C1 segment of cervical spinal cord (tissue), 14 donors: ENCODE data around the gene HVCN1.

Experiments
- DNase-seq, 14 donors: peaks; one replicate each; lab custom pipeline; 2025; lab: John Stamatoyannopoulos, UW

The HVCN1 gene

DNA sequence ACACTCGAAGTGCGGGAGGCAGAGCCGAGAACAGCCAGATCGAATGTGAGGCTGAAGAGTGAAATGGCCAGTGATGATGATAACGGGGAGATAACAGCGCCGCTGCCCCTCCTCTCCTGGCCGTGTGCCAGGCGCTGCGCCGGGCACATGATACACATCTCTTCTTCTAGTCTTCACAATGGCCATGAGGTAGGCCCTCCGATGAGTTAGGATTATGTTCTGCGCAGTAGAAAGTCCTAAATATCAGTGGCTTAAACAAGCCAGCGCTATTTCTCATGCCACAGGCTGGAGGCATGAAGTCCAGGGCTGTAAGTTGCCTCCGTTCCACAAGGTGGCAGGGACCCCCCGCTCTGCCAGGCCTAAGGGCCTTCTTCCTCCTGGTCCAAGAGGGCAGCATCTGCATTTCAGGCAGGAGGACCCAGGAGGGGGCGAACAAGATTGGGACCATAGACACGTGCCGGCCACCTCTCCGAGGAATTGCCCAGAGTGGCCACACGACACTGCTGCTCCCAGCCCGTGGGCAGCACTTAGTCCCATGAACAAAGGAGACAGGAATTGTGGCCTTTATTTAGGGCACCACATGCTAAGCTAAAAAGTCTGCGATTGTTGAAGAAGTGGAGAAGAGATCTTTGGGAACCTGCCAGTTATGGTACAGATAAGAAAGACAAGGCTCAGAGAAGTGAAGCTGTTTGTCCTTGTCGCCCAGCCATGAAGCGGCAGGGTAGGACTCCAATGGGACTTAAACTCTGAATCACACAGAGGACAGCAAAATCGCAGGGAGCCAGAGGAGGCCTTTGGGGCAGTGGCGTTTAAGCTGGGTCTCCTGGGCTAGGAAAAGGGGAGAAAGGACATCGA, 10.9 kb upstream of the HVCN1 start:
- peak in 2 of 14 donors; percentile 2 to 15 for DNase-seq

DNA sequence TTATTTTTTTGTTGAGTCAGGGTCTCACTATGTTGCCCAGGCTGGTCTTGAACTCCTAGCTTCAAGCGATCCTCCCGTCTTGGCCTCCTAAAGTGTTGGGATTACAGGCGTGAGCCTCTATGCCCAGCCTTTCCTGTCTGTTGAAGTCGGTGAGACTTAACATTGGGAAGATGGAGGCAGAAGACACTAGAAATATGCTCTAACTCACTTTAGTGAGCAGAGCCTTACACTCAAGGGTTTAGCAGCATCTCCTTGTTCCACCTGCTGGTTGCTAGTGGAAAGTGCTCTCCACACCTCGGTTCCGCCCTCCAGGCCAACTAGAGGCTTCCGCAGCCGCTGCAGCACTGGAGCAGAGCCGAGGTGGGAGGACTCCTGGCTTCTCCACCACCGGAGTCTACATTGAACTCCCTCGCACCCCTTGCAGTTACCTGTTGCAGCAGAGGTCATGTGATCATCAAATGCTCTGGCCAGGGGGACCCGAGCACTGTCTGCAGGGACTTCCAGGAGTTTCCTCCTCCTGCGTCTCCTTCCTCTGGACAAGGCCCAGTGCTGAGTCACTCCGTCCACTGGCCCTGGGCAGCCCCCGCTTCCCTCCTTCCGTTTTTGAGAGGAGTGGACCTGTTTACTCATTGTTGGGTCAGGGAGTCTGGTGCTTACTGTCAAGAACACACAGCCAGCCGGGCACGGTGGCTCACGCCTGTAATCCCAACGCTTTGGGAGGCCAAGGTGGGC, 9.4 kb upstream of the HVCN1 start:
- peak in 9 of 14 donors; percentile 13 to 77 (median 49) for DNase-seq

DNA sequence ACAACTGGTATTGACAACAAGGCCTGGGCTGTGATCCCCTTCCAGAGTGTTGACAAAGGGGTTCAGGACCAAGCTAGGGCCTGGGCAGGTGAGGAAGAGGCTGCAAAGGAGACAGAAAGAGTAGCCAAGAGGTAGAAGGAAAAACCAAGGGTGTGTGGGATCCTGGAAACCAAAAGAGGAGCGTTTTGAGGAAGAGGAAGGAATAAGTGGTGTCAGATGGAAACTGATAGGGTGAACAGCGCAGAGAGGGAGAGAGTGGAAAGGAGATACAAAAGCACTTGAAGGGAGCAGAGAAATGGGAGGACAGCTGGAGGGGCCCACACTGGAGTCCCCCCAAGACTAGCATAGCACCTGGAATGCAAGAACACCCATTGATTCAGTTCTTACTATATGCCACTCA, 8.3 kb upstream of the HVCN1 start:
- DNase-seq: no peak

DNA sequence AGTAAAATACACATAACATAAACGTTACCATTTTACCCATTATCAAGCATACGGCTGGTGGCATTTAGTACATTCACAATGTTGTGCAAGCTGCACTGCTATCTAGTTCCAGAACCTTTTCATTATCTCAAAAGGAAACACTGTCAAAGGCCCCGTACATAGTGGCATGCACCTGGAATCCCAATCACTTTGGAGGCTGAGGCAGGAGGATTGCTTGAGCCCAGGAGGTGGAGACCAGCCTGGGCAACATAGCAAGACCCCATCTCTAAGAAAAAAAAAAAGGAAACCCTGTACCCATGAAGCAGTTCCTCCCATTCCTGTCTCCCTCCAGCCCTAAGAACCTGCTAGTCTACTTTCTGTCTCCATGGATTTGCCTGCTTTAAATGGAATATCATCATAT, 7.4 kb upstream of the HVCN1 start:
- no peak for DNase-seq

DNA sequence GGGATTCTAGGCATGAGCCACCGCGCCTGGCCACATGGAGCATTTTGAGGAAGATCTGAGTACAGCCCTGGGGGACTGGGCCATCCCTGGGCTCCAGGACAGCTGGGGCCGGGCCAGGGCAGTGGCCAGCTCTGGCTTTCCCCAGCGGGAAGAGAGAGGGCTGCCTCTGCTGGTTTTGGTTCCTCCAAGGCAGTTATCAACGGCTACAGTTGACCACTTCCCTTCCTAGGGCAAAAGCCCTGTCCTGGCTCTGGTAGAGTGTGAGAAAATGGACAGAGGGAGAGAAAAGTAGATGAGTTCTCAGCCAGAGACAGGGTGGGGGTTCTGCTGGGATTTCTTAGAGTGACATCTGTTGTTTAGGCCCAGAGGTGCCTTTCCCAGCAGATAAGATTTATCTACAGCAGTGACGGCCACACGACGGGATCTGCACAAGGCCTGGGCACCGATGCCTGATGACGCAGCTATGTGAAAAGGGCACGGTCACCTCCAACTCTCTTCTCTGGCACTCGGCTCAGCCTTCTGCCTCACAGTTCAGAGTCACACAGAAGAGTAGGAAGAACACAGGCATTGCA, 5.5 kb upstream of the HVCN1 start:
- DNase-seq: peak in 9 of 14 donors; percentile 7 to 65 (median 32)

DNA sequence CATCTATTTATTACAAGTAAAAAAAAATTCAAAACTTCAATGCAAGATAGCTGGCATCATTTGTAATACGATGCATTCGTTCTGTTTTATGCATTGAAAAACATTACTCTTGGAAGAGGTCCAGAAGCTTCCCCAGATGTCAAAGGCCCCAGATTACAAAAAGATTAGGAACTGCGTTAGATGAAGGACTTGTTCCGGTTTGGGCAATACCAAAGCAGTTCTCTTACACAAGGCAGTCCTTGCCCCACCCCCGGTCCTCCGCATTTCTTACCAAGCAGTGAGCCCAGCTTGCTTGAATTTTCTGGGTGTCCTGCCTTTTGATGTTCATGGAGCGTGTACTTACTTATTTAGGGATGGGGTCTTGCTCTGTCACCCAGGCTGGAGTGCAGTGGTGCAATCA, 4.8 kb upstream of the HVCN1 start:
- DNase-seq: peak in 5 of 14 donors; percentile 9 to 44 (median 30)

DNA sequence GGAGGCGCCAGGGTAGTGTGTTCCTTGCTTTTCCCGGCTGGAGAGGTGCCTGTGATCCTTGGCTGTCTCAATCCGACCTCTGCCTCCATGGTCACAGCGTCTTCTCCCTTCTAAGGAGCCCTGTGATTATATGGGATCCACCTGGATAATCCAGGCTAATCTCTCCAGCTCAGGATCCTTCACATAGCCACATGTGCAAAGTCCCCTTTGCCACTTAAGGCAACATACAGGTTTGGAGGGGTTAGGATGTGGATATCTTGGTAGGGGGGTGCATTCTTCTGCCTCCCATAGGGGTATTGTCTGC, 1.2 kb upstream of the HVCN1 start:
- no peak for DNase-seq

DNA sequence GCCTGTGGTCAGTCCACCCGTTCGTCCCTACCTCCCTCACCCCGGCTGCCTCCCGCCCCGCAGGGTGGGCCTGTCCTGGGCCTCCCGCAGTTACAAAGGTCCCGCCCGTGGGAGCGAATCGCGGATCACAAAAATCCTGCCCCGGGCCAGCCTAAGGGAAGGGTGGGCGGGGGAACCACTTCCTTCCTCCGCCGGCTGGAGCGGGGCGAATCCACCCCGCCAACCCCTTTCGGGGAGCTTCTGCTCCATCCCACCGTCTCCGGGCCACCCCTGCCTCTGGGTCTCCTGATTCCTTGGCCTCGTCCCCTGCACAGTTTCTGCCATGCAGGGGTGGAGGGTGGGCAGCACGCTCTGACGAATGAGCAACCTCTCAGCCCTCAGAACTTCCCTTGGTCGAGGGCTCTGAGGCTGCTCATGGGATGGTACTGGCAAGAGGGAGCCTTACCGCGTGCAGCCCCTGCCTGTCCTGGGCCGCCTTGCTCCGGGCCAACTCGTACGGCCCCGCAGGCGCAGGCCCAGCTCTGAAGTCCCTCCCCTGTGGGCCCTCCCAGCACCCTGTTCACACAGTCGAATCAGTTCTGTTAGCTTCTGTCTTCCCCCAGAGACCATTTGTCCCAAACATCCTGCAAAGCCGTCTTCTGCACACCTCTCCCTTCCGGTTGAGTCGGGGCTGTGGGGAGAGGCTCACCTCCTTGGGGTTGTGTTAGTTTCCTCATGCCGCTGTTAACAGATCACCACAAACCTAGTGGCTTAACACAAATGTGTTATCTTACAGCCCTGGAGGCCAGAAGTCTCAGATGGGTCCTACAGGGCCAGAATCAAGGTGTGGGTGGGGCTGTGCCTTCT, 589 bp upstream of the HVCN1 start:
- peak in 8 of 14 donors; percentile 6 to 76 (median 46) for DNase-seq

DNA sequence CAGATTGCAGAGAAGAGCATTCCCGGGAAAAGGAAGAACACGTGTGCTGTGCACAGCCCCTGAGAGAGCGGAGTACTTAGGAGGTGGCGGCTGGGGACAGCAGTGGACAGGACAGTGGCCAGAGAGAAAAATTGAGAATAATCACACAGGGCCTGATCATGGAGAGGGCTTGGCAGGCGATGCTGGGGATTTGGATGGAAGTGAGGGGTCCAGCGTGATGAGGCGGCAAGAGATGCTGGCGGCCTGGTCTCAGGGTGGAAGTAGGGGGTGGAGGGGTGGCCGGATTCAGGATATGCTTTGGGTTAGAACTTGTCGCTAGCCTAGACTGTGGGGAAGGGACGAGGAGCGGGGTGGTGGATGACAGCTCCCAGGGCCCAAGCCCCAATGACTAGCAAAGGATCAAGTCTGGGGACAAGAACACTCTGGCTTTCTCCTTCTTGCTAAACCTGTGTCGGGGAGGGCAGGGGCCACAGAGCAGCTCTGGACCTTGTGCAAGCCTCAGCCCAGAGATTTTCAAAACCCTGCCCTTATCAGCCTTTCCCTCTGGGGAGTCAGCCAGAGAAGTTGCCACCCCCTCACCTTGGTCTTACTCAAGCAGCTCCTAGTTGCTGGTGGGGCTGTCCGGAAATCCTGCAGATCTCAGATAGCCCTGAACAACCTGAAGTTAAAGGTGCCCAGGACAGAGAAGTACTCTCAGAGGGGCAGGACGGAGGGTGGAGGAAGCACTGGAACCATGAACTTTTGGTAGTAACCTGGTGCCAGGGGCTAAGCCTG, 1.3 kb downstream of the HVCN1 start:
- no peak for DNase-seq

DNA sequence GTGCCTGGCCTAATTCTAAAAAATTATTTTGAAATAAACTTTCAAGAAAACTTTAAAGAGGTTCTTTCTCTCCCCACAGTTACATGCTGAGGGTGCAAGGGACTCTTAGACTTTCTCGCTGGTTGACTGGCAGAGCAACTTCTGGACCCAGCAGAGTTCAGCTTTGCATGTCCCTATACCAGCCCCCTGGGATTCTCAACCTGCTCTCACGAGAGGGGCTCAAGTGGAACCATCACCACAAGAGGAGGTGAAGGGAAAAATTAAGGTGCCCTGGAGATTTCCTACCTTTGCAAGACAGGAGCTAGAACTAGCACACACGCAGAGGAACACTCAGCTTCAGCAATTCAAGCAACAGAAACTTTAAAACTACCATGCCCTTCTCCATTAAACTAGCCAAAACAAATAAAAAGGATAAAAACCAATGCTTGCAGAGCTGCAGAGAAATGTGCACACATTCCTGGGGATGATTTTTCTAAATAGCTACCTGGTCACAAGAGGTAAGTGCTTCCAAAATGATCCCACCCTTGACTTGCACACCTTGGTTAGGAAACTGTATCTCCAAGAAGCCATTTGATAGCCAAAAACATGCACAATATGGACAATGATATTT, 2.5 kb downstream of the HVCN1 start:
- no peak for DNase-seq

DNA sequence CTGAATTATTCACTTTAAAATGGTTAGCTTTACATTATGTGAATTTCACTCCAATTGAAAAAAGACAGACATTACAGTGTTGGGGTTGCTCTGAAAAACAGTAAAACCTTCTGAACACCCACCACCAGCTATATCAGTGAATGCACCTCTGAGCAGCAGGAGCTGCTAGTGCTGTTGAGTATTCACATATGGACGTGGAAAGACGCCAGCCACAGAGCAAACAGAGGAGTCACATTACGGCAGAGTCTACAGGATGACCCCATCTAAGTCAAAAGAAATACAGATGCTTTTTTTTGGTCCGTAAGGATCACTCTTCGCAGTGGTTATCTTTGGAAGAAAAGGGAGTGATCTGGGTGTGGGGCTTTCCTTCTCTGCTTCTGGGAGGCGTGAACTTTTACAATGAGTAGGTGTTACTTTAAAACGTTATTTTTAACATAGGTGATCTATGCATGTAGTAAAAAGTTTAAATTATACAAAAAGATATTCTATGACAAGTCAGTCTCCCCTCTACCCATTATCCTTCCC, 4.5 kb downstream of the HVCN1 start:
- no peak for DNase-seq

DNA sequence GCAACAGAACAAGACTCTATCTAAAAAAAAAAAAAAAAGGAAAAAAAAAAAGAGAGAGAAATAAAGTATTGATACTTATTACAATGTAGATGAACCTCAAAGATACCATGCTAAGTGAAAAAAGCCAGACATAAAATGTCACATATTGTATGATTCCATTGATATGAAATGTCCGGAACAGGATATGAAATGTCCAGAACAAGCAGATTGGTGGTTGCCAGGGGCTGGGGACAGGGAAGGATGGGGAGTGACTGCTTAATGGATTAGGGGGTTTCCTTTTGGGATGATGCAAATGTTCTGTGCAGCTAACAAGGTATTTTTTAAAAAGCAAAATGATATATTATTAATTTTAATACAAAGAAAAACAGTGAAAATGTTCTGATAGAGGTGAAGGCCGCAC, 5.0 kb downstream of the HVCN1 start:
- DNase-seq: no peak

DNA sequence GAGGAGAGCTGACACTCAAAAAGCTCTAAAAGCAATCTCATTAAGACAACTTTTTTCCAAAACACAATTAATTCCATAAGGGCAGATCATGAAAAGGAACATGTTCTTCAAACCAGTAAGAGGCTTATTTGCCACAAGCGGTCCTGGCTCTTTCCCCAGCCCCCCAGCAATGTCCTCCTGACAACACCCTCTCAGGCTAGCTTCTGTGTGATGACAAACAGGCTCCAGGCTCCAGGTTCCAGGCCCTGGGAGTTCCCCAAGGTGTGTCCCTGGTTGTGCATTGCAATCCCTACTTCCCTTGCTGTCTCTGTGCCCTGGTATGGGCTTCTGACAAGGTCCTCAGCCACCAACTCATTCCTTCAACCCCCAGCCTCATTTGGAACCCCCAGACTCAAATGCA, 8.9 kb downstream of the HVCN1 start:
- DNase-seq: no peak

DNA sequence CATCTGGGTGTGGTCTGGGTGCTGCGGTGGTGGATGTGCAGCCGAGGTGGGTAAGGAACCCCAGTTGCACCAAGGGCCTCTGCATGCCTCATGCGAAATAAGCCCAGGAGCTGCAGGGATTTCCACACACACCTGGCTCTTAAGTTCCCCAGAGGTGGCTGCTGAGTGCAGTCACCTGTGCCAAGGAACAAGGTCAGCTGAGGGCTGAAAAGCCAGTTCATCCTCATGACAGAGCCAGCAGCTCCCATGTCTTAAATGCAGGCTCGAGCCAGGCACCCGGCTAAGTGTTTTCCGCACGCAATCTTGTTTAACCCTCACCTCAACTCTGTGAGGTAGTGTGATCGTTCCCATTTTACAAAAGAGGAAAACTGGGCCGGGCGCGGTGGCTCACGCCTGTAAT, 9.7 kb downstream of the HVCN1 start:
- no peak for DNase-seq

DNA sequence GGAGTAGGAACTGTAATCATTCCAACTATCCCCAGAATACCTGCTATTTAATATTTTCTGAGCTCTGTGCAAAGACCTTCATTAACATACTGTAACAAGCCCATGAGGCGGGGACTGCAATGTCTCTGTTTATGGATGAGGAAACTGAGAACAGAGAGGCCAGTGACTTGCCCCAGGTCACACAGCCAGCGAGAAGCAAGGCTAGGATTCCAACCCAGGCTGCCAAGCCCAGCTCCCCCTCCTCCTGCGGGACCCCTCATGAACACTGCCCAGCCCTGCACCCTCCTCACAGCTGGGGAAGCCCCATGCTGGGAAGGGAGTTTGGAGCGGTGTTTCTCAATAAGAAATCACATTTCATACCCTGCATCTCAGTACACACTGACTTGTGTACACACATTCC, 10.9 kb downstream of the HVCN1 start:
- DNase-seq: no peak

DNA sequence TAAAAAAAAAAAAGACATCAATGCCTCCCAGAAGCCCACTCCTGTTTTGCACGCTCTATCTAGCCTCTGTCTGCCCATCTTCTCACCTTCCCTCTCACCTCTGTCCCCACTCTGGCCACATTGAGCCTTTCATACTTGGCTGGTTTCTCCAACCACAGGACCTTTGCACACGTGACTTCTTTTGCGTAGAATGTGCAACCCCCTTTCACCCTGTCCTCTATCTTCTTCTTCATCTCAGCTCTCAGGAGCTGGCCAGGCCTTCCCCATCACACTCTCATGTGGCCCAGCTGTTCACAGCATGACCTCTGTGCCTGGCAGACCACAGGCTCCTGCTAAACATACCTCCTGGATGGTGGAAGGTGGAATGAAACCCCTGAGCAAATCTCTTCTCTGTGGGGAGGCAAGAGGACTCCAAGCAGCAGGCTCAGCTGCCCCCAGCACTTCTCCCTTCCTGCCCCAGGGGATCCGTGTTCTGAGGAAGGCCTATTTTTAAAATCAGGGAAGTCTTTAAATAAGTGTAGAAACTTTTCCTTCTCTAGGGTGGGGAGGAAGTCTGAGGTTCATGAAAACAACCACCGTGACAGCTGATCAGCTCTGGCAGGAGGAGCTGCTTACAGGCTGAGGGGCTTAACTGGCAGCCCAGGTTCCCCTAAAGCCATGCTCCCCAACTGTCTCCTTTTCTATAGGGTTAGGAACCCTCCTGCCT, 11.6 kb downstream of the HVCN1 start:
- peak in 5 of 14 donors; percentile 14 to 36 (median 27) for DNase-seq

DNA sequence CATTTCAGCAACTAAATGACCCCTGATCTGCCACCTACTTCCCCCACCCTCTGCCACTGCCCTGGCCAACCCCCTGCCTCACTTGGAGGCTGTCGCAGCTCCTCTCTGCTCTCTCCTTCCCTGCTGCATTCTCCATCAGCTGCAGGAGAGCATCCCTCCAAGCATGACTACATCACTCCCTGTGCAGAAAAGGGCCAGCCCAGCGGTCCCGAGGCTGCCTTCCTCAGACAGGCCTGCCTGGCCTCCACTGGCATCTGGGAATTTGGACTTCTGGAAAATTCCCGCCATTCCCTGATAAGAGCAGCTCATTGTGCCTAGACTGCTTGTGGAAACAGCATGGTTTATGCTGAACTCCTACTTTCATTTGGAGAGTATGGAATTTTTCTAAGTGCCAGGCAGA, 12.7 kb downstream of the HVCN1 start:
- DNase-seq: no peak

DNA sequence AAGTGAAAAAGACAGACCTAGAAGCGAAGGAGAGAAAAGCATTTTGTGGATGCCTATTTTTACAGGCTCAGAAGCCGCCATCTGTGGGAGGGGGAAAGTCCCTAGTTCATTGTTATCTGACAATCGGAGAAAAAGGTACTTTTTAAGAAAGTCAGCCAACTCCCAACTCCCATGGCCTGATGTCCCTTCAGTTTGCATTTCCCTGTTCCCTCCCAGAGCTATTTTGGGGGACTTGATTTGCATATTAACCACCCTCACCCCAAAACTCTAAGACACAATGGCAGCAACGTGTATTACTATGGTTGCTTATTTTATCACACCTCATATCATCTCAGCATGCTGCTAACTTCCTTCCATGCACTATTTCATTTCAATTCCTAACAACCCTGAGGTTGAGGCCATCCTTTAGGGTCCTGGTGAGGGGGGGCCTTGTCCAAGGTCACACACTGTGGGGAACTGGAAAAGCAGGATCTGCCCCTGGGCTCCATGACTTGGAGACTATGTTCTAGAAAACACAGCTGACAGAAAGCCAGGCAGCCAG, 18.7 kb downstream of the HVCN1 start:
- no peak for DNase-seq

DNA sequence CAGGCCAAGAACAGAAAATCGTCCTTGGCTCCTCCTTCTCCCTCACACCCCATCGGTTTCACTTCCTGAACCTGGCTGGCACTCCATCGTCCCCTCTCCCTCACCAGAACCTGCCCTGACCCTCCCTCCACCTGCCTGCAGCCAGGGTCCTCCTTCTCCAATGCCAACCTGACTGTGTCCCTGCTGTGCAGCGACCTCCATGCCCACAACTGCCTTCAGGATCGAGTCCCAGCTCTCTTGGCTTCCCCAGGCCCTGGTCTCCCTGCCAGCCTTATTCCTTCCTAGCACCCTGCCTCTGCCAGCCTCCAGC, 19.8 kb downstream of the HVCN1 start:
- DNase-seq: no peak
